ENCODE results near the gene RBMS3.
"Not testable (repeated sequence)": the region's sequence is repeated elsewhere in the genome, so short reads cannot be mapped to it uniquely, and the experiment has no call there.

DNA sequence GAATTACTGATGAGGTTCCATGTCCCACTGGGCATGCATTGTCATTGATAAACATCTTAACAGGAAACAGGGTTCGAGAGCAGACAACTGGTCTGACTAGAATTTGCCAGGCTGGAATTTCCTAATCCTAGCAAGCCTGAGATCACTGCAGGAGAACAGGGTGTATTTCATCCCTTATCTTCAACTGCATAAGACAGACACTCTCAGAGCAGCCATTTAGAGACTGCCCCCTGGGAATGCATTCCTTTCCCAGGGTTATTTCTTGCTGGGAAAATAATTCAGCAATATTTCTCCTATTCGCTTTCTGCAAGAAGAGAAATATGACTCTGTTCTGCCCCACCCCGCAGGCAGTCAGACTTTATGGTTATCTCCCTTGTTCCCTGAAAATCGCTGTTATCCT, 113.1 kb downstream of the RBMS3 start:
- TF ChIP-seq, protein P1, sequence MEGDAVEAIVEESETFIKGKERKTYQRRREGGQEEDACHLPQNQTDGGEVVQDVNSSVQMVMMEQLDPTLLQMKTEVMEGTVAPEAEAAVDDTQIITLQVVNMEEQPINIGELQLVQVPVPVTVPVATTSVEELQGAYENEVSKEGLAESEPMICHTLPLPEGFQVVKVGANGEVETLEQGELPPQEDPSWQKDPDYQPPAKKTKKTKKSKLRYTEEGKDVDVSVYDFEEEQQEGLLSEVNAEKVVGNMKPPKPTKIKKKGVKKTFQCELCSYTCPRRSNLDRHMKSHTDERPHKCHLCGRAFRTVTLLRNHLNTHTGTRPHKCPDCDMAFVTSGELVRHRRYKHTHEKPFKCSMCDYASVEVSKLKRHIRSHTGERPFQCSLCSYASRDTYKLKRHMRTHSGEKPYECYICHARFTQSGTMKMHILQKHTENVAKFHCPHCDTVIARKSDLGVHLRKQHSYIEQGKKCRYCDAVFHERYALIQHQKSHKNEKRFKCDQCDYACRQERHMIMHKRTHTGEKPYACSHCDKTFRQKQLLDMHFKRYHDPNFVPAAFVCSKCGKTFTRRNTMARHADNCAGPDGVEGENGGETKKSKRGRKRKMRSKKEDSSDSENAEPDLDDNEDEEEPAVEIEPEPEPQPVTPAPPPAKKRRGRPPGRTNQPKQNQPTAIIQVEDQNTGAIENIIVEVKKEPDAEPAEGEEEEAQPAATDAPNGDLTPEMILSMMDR (IDR thresholded peaks at IDR 0.05): not testable (repeated sequence)
- TF ChIP-seq POLR2A, EP300 (IDR thresholded peaks at IDR 0.05): not testable (repeated sequence)
